ENCODE measurements around the gene RGS14. TPM values are rescaled to one million over a fixed set of nuclear protein-coding genes. Genes with fewer than 3 reads are reported as not detected.
A peak's percentile ranks its signal among the peaks of the same experiment; 100 is the strongest.

RGS14 gene
- total RNA-seq, 1 experiment from 2014 or later: 9.4 TPM

DNA sequence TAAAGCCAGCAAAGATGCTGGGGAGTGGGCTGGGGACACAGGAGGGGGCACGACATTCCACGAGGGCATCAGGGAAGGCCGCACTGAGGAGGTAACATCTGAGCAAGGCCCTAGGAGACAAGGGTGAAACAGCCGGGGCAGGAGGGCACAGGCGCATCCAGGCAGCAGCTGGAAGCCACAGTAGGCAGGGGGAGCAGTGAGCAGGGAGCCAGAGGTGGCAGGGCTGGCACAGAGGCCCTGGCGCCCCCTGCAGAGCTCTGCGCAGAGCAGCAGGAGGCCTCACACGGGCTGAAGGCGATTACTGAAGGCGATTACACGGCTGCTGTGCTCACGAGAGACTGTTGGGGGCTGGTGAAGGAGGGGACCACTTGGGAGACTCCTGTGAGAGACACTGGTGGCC lies 21.6 kb upstream of the RGS14 start:
- Histone ChIP-seq H3K9me2 (ENCODE audit: insufficient read depth) (no peaks in the 10 kb centered on the region), H3K4me3 (replicated peaks in 1 of 2; ENCODE audit: low read depth in 1 of 2, low read length in 2 of 2) (no peak overlapping the region), H4K20me1 (ENCODE audit: insufficient read depth) (no peaks in the 10 kb centered on the region), H2AFZ (ENCODE audit: low read depth, low read length, poor library complexity, severe bottlenecking) (no peak overlapping the region), H3K9me3 (ENCODE audit: control insufficient read depth in 1 of 2, insufficient read depth in 1 of 2, low read depth in 1 of 2, low read length in 2 of 2) (no peaks in the 10 kb centered on the region), H3K9ac (ENCODE audit: low read length) (no peak overlapping the region), H3K27me3 (ENCODE audit: insufficient read depth, low read length) (no peaks in the 10 kb centered on the region), H3K36me3 (ENCODE audit: control insufficient read depth in 1 of 2, insufficient read depth in 2 of 2, low read length in 2 of 2) (peaks cover 30 to 35% of the 10 kb centered on the region in 2 experiments; a peak in 3 of 4 replicates), H3K27ac (ENCODE audit: low read depth, low read length) (no peak overlapping the region), H3K79me2 (ENCODE audit: insufficient read depth, low read length) (peaks cover 14% of the 10 kb centered on the region), H3K4me1 (ENCODE audit: control insufficient read depth in 1 of 2, insufficient read depth in 2 of 2, low read length in 2 of 2) (no peaks in the 10 kb centered on the region), H3K4me2 (ENCODE audit: low read length) (no peak overlapping the region)
- ChIA-PET CTCF (interaction anchor here (1.0 to 1.3 kb wide), 3 partner anchors 26 to 222 kb away, joined by 3 read pairs; no protein-coding TSS in a partner anchor), POLR2A (no interaction called here), RAD21 (ENCODE audit: low non-redundant PET in 1 of 2, low total read pairs in 2 of 2, uncharacterized antibody in 2 of 2, unreplicated experiment in 2 of 2) (no interaction called here)
- intact Hi-C loops (cut with micrococcal nuclease): loop anchor here (1.0 kb wide), 1 partner anchor 222 kb away; no protein-coding TSS in a partner anchor
- BruUV-seq (replicated peaks): no TSS peak
- no peak for TF ChIP-seq SP1 (IDR thresholded peaks at IDR 0.05; ENCODE audit: low read depth)
- TF ChIP-seq, protein P1, sequence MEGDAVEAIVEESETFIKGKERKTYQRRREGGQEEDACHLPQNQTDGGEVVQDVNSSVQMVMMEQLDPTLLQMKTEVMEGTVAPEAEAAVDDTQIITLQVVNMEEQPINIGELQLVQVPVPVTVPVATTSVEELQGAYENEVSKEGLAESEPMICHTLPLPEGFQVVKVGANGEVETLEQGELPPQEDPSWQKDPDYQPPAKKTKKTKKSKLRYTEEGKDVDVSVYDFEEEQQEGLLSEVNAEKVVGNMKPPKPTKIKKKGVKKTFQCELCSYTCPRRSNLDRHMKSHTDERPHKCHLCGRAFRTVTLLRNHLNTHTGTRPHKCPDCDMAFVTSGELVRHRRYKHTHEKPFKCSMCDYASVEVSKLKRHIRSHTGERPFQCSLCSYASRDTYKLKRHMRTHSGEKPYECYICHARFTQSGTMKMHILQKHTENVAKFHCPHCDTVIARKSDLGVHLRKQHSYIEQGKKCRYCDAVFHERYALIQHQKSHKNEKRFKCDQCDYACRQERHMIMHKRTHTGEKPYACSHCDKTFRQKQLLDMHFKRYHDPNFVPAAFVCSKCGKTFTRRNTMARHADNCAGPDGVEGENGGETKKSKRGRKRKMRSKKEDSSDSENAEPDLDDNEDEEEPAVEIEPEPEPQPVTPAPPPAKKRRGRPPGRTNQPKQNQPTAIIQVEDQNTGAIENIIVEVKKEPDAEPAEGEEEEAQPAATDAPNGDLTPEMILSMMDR (IDR thresholded peaks at IDR 0.05 in 2 of 3, conservative IDR thresholded peaks at IDR 0.05 in 1 of 3; ENCODE audit: borderline replicate concordance in 1 of 3, insufficient read depth in 1 of 3, low read depth in 2 of 3, low read length in 2 of 3): peak; percentile 59 to 96 (median 76)
- no peak for TF ChIP-seq SRF (IDR thresholded peaks at IDR 0.05; ENCODE audit: low read depth)
- TF ChIP-seq RAD21 (IDR thresholded peaks at IDR 0.05; ENCODE audit: low read depth): peak; percentile 58
- TF ChIP-seq ELF1 (IDR thresholded peaks at IDR 0.05; ENCODE audit: borderline replicate concordance, low read depth): no peak
- DNase-seq (ENCODE audit: low read depth, low spot score): peak; percentile 24
- peak; percentile 98 for ATAC-seq

Data from HCT116 (cell line).